Suprapubic skin (tissue), 4 donors: ENCODE measurements around the gene CAMSAP1.

Experiments used
- EP300 ChIP-seq: sonication (generic); formaldehyde crosslinking; IDR thresholded peaks from one replicate; pipeline ENCODE4 v1.6.1; 2017; ENCODE audit warnings: antibody characterized with exemption
- POLR2A ChIP-seq, 2 donors: fragments of 450-650 bp; IDR thresholded peaks; one replicate each; pipeline ENCODE4 v1.6.1; 2017; ENCODE audit warnings: antibody characterized with exemption in 2 of 2, mild to moderate bottlenecking in 2 of 2, moderate library complexity in 2 of 2
- POLR2AphosphoS5 ChIP-seq, 3 donors: sonication (generic); formaldehyde crosslinking; IDR thresholded peaks; one replicate each; pipeline ENCODE4 v1.6.1; 2017; ENCODE audit warnings: antibody characterized with exemption in 3 of 3
- TF ChIP-seq, protein P1 (sequence below), 2 donors: fragments of 200-600 bp in 1 of 2; fragments of 450-650 bp in 1 of 2; sonication (generic) in 1 of 2; IDR thresholded peaks; one replicate each; pipeline ENCODE4 v1.5.1; 2016 to 2019; ENCODE audit warnings: antibody characterized with exemption in 2 of 2, mild to moderate bottlenecking in 1 of 2, moderate library complexity in 1 of 2

DNA sequence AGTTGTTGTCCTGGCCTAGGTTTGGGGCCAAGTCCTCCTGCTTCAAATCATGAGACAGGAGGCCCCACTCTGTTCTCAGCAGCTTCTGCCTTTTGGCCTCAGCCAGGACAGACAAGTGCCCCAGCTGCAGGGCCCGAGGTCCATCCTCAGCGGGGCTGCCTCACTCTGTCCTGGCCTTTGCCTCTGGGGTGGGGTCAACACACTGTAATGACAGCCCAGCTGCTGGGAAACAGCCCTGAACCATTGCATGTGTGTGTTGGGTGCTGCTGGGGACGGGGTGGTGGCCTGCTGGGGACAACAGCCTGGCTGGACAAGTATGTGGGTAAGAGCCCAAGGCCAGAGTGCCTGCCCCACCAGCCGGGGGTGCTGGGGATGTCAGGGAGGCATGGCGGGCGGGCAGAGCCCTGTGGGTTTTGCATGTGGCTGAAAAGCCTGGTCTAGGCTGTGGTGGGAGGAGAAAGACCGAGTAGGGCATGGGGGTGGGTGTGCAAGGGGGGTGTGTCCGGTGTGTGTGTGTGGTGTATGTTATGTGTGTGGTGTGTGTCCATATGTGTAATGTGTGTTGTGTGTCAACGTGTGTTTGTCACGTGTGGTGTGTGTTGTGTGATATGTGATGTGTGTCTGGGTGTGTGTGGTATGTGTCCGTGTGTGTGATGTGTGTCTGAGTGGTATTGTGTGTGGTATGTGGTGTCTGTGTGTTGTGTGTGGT lies 133.7 kb downstream of the CAMSAP1 start:
- TF ChIP-seq EP300, result no peak
- TF ChIP-seq, protein P1, sequence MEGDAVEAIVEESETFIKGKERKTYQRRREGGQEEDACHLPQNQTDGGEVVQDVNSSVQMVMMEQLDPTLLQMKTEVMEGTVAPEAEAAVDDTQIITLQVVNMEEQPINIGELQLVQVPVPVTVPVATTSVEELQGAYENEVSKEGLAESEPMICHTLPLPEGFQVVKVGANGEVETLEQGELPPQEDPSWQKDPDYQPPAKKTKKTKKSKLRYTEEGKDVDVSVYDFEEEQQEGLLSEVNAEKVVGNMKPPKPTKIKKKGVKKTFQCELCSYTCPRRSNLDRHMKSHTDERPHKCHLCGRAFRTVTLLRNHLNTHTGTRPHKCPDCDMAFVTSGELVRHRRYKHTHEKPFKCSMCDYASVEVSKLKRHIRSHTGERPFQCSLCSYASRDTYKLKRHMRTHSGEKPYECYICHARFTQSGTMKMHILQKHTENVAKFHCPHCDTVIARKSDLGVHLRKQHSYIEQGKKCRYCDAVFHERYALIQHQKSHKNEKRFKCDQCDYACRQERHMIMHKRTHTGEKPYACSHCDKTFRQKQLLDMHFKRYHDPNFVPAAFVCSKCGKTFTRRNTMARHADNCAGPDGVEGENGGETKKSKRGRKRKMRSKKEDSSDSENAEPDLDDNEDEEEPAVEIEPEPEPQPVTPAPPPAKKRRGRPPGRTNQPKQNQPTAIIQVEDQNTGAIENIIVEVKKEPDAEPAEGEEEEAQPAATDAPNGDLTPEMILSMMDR (IDR thresholded peaks at IDR 0.05), result no peak
- TF ChIP-seq POLR2A (IDR thresholded peaks at IDR 0.05), result no peak
- no peak for TF ChIP-seq POLR2AphosphoS5 (IDR thresholded peaks at IDR 0.05)
